GM18907 (cell line): ENCODE results near the gene GATAD2B.

Experiments used
- ATAC-seq: cut with Tn5 transposase; IDR thresholded peaks from one replicate; pipeline ENCODE4 v1.9.1; 2021; ENCODE audit warnings: mild to moderate bottlenecking, moderate library complexity; ENCODE audit not compliant: unreplicated experiment

Gene GATAD2B

DNA sequence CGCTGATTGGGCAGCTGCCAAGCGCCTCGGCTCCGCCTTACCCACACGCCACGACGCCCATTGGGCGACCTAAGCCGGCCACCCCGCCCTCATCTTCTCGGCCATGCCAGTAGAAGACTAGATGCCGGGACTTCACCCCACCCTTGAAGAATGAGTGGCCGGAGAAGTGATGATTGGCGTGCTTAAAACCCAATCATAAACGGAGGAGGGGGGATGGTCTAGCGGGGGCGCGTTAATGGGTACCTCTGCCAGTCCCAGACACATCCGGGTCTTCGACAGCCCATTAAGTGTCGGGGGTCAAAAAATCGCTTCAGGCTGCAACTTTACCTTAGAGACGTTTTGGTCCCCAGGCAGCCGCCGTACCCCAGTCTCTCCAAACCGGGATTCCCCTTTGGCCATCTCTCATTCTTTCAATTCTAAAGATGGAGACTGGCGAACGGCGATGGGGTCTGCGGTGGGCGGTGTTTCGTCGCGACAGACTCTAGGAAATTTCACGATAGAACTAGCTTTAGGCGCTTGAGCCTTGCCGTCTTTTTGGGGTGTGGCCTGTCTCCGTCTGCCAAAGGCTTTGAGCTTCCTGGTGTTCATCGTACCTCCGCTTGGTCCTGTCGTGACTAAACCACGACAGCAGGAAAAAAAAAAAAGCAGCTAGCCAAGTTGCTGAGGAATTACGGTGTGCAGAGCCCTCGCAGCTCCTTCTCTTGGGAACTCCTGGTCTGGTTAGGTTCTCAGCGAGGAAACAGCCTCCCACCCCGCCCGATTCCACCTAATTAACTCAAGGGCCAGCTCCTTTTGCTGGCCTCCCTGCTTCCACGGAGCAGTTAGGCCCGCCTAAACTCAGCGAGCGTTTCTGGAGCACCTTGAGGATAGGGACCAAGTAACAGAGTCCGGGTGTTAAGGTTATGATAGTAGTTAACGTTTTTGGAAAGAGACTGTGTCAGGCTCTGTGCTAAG, at the start of gene GATAD2B:
Gene GATAD2B (minus strand): TSS at position 1 of the 954 bp plus-strand sequence. CDS start 94,625 bp downstream, outside the sequence.
- peak; percentile 95 for ATAC-seq

DNA sequence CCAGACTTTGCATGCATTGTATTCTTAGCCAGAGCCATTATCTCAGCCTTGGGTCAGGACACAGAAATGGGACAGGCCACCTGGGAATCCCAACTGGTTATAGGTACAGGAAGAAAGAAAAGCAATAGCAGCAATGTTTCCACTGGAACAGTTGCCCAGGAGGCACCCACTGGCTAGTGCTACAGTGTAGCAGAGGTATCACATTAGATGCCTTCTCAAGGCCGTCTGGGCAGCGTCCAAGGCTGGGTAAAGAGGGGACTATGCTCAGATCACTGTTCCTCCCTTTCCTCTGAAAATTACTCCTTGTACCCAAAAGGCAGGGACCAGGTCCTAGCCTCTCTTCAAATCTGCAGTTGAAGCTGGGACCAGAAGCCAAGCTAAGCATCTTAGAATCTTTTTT, 47.6 kb upstream of the GATAD2B start:
- ATAC-seq: no peak

DNA sequence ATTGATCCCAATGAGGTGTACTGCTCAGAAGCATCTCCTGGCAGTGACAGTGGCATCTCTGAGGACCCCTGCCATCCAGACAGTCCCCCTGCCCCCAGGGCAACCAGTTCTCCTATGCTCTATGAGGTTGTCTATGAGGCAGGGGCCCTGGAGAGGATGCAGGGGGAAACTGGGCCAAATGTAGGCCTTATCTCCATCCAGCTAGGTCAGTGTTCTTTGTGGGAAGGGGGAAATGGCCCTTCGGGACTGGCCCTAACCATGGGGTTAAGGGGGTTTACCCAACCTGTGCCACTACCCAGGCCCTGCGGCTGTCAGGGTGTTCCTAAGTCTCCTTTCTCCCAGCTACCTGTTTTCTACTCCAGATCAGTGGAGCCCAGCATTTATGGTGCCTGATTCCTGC, 46.2 kb upstream of the GATAD2B start:
- no peak for ATAC-seq

DNA sequence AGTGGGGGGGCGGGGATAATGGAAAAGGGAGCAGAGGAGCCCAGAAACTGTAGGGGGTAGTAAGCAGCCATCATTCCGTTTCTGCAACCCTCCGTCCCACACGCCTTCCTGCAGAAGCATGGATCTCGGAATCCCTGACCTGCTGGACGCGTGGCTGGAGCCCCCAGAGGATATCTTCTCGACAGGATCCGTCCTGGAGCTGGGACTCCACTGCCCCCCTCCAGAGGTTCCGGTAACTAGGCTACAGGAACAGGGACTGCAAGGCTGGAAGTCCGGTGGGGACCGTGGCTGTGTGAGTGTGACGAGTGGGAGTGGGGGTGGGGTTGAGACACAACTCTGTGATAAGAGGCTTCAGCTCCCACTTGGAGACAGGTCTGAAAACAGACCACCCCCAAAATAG, 45.6 kb upstream of the GATAD2B start:
- ATAC-seq: no peak

DNA sequence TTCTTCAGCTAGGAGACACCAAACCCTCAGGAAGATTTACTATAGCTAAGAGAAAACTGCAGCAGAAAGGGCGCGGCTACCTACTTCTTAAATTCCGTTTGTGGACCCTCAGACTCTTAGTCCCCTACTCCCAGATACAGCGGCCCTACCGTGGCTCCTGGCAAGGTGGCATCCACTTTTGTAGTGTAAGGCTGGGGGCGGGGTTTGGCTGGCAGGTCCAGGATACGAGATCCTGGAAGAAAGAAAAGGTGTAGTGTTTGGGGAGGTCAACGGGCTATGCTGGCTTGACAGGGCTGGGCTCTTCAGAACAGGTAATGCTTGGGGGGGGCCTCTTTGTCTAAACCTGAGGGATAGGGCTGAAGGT, 45.2 kb upstream of the GATAD2B start:
- no peak for ATAC-seq

DNA sequence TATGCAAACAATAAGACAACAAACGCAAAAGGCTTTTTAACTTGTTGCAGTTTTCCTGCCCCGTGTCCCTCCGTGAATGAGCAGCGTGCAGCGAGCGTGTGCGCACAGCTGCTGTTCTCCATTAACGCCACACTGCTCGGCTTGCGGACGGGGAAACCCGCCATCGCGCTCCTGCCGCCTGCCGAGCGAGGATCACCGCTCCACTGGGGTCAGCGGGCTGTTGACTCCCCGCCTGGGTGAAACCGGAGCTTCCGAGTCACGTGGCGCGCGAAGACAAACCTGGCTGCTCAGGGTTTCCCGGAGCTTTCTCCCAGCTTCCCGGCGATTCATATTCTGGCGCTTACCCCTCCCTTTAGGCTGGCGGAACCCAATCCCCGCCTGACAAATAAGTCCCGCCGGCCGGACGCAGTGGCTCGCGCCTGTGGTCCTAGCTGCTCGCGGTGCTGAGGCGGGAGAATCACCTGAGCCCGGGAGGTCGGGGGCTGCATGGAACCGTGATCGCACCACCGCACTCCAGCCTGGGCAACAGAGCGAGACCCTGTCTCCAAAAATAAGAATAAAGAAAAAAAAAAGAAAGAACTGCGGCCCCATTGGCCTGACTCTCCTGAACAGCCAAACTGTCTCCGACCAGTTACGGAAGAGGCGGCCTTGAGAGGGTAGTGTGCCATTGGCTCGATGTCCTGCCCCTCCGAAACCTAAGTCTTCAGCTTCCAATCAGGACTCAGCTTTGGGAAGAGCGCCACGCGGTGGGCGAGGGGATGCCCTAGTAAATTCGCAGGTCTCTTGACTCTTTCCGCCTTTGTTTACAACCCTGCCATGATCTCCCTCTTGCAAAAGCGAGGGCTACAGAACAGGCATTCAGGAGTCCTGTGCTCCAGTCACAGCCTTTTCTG, 44.6 kb upstream of the GATAD2B start, which contains the start of gene CREB3L4:
Gene CREB3L4 (plus strand): TSS at position 796 of the 893 bp plus-strand sequence. CDS start 624 bp downstream, outside the sequence.
- ATAC-seq: peak; percentile 73

DNA sequence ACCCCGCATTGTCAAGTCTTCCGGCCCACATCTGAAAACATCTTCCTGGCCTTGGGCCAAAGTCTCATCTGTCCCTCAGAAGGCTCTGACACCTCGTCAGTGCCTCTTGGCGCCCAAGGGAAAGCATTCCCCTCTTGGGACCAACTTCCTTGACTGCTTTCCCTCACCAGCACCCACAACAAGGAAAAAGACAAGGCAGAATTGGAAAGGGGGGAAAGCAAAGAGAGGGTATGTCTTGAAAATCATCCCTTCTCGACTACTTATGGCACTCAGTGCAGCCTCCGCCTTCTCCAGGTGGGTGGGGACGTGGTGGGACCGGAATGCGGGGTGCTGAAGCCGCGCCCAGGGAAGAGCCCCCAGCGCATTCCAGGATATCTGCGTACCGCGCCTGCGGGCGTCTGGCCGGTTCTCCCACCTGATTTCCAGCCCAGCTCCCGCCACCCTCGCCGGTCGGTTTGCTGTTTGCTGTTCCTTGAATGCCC, 41.1 kb upstream of the GATAD2B start:
- ATAC-seq: peak; percentile 2

DNA sequence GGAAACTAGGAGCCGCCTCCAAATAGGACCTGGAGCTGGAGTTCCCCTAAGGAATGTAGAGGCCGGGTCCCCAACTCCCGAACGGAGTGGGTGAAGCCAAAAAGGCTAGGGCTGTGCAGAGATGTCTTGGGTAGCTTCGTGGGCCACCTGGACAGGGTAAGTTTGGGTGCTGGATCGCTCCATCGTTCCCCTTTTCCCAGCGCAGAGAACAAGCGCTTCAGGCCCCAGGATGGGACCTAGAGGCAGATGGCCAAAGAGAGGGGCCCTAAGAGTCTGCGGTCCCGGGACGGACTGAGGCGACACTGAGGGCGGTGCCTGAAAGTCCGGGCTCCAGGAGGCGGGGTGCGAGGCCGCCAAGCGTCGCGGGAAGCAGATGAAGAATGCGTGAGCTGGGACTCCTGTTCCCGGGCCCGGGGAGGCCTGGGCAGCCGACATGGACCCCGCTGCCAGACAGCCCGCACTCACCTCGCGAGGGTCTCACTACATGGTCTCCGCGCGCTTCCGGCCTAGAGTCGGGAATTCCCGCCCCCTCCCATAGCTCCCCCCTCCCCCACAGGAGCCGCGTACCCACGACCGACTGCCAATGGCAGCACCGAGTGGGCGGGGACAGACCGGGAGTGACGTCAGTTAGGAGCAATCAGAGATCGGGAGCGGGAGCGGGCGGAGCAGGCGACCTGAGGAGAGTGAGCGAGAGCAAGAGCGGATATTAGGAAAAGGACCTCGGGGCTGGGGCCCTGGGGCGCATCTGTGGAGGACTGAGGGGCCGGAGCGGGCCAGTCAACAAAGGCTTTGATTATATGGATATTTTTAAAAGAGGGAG, 40.5 kb upstream of the GATAD2B start, which contains the start of gene SLC39A1:
Gene SLC39A1 (minus strand): TSS at position 508 of the 820 bp plus-strand sequence. CDS start 822 bp downstream, outside the sequence.
- peak; percentile 41 for ATAC-seq

DNA sequence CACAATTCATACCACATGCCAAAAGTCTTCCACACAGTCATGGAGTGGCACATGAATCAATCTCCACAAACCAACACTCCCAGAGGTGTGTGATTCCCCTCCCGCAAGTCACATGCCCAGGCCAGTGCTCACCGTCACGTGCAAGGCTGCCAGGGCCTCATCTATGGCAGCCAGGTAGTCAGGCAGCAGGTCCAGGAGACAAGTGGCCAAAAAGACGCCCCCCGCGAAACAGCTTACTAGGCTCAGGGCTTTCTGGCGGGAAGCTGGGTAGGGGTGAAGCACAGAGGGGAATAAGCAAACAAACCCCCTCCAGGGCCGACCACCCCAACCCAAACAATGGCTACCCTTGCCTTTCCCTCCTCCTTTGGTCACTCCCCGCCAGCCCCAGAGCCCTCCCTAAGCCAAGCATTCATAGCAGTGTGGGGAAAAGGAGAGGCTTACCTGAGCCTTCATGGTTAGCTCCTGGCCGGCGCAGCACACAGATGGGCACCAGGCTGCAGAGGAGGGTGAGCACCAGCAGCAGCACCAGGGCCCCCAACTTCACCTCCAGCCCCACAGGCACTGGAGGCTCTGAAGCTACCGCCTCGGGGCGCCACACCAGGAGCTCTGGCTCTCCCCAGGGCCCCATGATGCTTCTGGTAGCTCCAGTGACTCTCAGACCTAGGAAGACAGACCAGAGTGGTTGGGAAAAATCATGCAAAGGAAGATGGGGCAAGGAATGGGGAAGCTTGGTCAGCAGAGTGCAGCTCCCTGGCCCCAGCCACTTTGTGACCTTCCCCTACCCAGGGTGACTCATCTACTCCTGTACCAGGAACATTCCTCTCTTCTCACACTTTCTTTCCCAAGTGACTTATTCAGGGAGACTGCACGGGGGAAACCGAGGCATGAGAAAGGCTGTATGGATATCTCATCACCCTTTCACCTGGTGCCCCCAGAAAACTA, 39.6 kb upstream of the GATAD2B start:
- no peak for ATAC-seq

DNA sequence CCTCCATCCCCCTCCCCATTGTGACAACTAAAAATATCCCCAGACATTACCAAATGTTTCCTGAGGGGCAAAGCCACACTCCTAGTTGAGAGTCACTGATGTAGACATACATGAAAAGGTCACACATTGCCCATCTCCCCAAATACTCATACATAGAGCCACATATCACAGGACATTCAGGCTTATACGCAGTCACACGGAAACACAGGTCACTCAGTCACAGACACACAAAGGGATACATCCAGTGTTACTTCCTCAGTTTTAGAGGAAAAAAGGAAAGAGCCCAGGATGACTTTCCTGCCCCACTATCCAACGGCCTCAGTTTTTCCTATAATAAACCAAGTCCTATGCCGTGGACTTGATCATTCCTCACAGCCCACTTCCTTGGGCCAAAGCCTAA, 38.6 kb upstream of the GATAD2B start:
- ATAC-seq: no peak

DNA sequence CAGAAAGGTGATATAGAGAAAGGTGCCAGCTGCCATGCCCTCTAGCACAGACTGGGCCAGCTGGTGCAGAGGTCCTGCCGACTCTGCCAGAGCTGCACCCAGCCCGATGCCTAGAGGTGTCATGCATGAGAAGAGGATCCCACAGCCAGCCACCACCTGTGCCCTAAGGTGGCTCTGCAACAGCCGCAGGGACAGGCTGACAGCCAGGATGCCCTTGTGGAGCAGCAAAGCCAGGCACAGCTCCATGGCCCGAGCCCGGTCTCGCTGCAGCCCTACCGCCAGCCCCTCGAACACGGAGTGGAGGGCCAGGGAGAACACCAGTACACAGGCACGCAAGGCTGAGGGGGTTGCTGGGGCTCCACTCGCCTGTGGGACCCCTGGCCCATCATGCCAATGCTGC, 37.4 kb upstream of the GATAD2B start:
- ATAC-seq: no peak

DNA sequence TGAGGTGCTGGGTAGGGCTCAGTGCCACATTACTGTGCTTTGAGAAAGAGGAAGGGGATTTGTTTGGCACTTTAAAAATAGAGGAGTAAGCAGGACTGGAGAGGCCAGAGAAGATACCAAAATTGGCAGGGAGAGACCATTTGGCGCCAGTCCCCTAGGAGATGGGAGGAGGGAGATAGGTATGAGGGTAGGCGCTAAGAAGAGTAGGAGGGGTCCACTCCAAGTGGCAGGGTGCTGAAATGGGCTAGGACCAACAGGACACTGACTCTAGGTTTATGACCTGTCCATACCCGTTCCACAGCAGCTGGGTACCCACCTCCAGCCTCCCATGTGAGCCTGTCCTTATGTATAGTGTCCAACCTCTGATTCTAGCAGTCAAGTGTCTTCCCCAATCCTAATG, 36.7 kb upstream of the GATAD2B start:
- no peak for ATAC-seq

DNA sequence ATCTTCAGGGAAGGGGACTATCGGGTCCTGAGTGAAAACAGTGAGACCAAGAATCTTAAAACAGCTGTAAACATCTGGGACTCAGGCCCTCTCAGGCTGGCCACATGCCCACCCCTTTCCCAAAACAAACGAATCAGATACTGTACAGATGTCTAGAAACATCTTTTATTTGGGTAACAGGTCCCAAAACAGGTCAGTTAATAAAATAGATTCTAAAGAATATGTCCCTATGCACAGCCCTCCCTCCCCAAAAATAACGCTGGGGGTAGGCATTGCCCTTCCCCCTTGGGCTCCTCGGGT, 36.1 kb upstream of the GATAD2B start:
- peak; percentile 3 for ATAC-seq

DNA sequence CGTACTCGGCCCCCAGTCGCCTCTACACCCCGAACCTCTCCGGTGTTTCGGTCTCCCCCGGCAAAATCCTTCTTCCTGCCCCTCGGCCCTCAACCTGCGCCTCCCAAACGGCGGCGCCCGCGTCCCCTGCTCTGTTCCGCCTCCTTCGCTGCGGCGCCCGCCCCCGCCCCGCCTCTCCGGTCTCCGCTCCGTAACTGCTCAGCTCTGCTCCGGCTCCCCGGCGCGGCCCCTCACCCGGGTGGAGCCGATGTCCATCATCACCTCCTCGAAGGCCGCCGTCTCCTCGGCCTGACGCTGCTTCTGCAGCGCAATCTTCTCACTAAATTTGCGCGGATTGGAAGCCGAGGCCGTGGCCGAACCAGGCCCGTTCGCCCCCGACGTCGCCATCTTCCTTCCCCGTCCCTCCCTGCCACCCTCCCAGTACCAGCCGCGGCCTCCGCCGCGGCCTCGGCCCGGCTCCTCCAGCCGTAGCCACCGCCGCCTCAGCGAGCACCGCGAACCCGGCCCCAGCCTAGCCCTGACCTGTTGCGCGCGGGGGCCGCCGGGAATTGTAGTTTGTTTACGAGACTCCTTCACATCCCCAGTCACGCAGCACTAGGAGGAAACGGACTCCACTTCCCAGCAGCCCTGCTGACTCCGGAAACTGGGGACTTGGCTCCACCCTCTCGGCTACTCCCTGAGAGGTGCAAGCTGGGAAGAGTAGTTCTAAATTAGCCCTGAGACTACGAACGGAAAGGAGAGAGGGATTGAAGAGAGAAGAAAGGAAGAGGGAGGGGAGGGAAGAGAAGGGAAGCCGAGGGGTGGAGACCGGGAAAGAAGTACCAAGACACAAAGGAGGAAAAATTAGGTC, 35.6 kb upstream of the GATAD2B start, which contains the start of gene CRTC2:
Gene CRTC2 (minus strand): TSS at position 502 of the 850 bp plus-strand sequence. CDS start 115 bp downstream, at position 387.
- peak; percentile 81 for ATAC-seq

DNA sequence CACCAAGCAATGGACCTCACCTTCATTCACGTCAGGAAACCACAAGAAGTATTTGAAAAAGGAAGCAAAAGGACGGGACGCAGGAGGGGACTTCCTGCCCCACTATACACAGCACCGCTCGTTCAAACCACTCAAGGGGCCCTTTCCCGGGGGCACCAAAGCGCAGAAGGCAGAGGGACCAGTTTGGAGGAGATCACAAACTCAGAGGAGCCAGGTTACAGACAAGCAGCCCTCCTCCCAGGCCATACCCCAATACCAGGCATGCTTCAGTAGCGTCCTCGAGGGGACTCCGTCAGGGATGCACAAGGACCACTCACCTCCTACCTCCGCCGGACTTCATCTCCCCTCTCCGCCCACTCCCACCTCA, 35.0 kb upstream of the GATAD2B start:
- ATAC-seq: peak; percentile 12

DNA sequence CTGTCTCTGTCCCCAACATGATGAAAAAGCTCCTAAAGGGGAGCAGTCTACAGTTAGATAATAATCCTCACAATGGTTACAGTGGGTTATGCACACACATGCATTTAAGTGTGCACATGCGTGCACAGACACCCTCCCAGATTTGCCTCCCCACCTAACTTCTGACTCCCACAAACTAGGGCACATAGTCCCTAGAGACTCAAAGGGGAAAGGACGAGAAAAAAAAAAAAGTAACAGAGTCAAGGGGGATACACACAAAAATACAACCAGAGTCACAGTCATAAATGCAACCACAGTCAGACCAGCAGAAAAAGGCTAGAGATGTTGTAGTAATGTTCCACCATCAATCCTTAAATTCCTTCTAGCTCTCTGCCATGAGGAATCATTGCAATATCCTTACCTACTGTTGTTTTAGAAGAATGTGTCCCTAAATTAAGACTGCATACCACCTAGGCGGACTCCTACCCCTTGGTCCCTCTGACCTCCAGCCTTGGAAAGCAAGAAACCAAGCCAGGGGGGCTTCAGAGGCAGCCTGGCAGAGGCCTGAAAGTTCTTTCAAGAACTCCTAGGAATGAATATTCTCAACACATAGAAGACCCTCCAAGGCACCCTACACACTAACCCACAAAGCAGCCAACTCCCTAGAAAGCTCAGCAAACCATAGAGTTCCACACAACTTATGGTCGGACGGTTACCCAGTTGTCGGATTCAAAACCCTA, 34.4 kb upstream of the GATAD2B start:
- ATAC-seq: no peak

DNA sequence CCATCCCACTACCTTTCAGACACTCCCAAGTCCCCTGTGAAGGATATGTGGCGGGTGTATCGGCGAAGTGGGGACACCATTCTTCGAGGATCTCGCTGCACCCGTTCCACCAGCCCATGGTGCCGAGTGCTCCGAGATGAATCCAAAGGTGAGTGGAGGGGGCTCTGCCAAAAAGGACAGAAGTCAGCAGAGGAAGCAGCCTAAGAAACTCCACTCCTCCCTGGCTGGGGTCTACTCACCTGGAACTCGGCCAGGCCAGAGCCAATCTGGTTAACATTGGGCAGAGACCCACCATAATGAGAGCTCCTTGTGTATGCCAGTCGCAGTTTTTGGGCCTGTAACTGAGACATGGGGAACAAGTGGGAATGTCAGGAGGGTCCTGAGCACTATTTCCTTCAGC, 32.1 kb upstream of the GATAD2B start:
- ATAC-seq: no peak

DNA sequence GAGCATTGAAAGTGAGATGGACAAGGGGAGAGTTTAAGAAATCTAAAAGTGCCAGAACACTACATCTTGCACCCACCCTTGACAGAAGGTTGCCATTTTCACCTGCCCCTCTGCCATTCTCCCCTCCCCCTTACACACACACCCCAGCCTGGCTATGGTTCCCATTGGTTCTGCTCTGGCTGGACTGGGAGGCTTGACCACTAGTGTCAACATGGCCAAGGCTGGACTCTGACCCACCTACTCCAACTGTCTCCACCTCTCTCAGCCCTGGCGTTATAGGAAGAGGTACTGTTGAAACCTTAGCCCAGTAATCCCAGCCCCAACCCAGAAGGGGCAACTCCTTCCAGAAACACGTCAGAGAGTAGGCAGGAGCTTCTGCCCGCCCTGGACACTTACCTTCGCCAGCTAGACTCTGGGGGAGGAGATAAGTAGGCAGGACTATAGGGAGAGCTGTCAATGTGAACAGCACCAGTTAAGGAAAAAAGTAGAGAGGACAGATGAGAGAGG, 31.1 kb upstream of the GATAD2B start:
- no peak for ATAC-seq
